Measurements from ENCODE around the gene MCFD2.
"Not testable (repeated sequence)": the region's sequence is repeated elsewhere in the genome, so short reads cannot be mapped to it uniquely, and the experiment has no call there.

The MCFD2 gene

GRCh38 chr2:46900381-46900780 is 15.2 kb downstream of the MCFD2 start:
- DNase-seq: no peak

GRCh38 chr2:46899053-46899452 is 16.6 kb downstream of the MCFD2 start:
- no peak for DNase-seq

GRCh38 chr2:46898024-46898423 is 17.6 kb downstream of the MCFD2 start:
- DNase-seq: no peak

- no peak for DNase-seq
Observed at GRCh38 chr2:46893269-46893939, 22.2 kb downstream of the MCFD2 start.

GRCh38 chr2:46891956-46892553 is 23.6 kb downstream of the MCFD2 start:
- DNase-seq: no peak

GRCh38 chr2:46888421-46888952 is 27.1 kb downstream of the MCFD2 start:
- no peak for DNase-seq

- DNase-seq: no peak
Observed at GRCh38 chr2:46887028-46887885, 28.3 kb downstream of the MCFD2 start.

- DNase-seq: no peak
Observed at GRCh38 chr2:46886268-46887027, 29.2 kb downstream of the MCFD2 start.

- no peak for DNase-seq
Observed at GRCh38 chr2:46885376-46885775, 30.2 kb downstream of the MCFD2 start.

GRCh38 chr2:46879511-46879910 is 36.1 kb downstream of the MCFD2 start:
- no peak for DNase-seq

GRCh38 chr2:46878886-46879285 is 36.7 kb downstream of the MCFD2 start:
- DNase-seq: no peak

- DNase-seq: no peak
Observed at GRCh38 chr2:46878240-46878877, 37.2 kb downstream of the MCFD2 start.

- DNase-seq: no peak
Observed at GRCh38 chr2:46877619-46878113, 37.9 kb downstream of the MCFD2 start.

- no peak for DNase-seq
Observed at GRCh38 chr2:46876741-46877384, 38.7 kb downstream of the MCFD2 start.

- not testable (repeated sequence) for DNase-seq
Observed at GRCh38 chr2:46875962-46876689, 39.5 kb downstream of the MCFD2 start.

- no peak for DNase-seq
Observed at GRCh38 chr2:46875226-46875899, 40.2 kb downstream of the MCFD2 start.

GRCh38 chr2:46874236-46874929 is 41.2 kb downstream of the MCFD2 start:
- no peak for DNase-seq

GRCh38 chr2:46873604-46874068 is 42.0 kb downstream of the MCFD2 start:
- DNase-seq: peak; percentile 11 to 22

- DNase-seq: no peak
Observed at GRCh38 chr2:46872902-46873603, 42.6 kb downstream of the MCFD2 start.
